HepG2 (cell line): ENCODE measurements around the gene STAT5A. TPM values are rescaled to one million over a fixed set of nuclear protein-coding genes. Genes with fewer than 3 reads are reported as not detected.

Source experiments
- GLI4 ChIP-seq: sonication (generic); formaldehyde crosslinking; IDR thresholded peaks from 2 replicates; pipeline ENCODE4 v1.5.1; 2020; ENCODE audit warnings: missing genetic modification reagents, mild to moderate bottlenecking, moderate library complexity, borderline replicate concordance
- MEIS1 ChIP-seq: sonication (generic); formaldehyde crosslinking; IDR thresholded peaks from 2 replicates; pipeline ENCODE4 v1.9.0; 2021; ENCODE audit warnings: mild to moderate bottlenecking, missing genetic modification reagents, moderate library complexity, borderline replicate concordance
- MLLT10 ChIP-seq: sonication (generic); formaldehyde crosslinking; IDR thresholded peaks from 2 replicates; pipeline ENCODE4 v1.4.0; 2020; ENCODE audit warnings: missing genetic modification reagents
- MNT ChIP-seq: fragments of 450-650 bp; IDR thresholded peaks from 2 replicates; pipeline ENCODE4 v1.6.1; 2016
- NFAT5 ChIP-seq: sonication (generic); formaldehyde crosslinking; IDR thresholded peaks from 2 replicates; pipeline ENCODE4 v1.4.0; 2020; ENCODE audit warnings: missing genetic modification reagents
- PAWR ChIP-seq: sonication (generic); formaldehyde crosslinking; IDR thresholded peaks from 2 replicates; pipeline ENCODE4 v1.4.0; 2020; ENCODE audit warnings: missing genetic modification reagents, mild to moderate bottlenecking, borderline replicate concordance
- PREB ChIP-seq: sonication (generic); formaldehyde crosslinking; IDR thresholded peaks from 2 replicates; pipeline ENCODE4 v1.4.0; 2020; ENCODE audit warnings: missing genetic modification reagents
- ZBTB21 ChIP-seq: sonication (generic); formaldehyde crosslinking; IDR thresholded peaks from 2 replicates; pipeline ENCODE4 v1.4.0; 2020; ENCODE audit warnings: missing genetic modification reagents
- ZBTB49 ChIP-seq: sonication (generic); formaldehyde crosslinking; IDR thresholded peaks from 2 replicates; pipeline ENCODE4 v1.4.0; 2020; ENCODE audit warnings: missing genetic modification reagents, borderline replicate concordance
- ZNF136 ChIP-seq: sonication (generic); formaldehyde crosslinking; IDR thresholded peaks from 2 replicates; pipeline ENCODE4 v1.8.1; 2022; ENCODE audit warnings: low read depth, mild to moderate bottlenecking, moderate library complexity, missing genetic modification reagents
- ZNF687 ChIP-seq: sonication (generic); formaldehyde crosslinking; IDR thresholded peaks from 2 replicates; pipeline ENCODE4 v1.5.1; 2020; ENCODE audit warnings: mild to moderate bottlenecking, missing genetic modification reagents, moderate library complexity
- polyA plus RNA-seq, 8 experiments: library from polyadenylated mRNA; depleted of rRNA in 3 of 8; stranded (reverse) in 7 of 8; unstranded in 1 of 8; fragments of >200 nt; fragmentation: Illumina TruSeq in 4 of 8; extraction: Trizol in 4 of 8; gene quantifications; 2 replicates each; pipeline versions ENCODE4 v1.2.1 to v1.2.3, GENCODE V29; 2011 to 2016; ENCODE audit warnings: low read depth in 4 of 8, missing spikeins in 1 of 8, mixed read lengths in 1 of 8; ENCODE audit not compliant: insufficient read depth in 1 of 8
- total RNA-seq, 5 experiments: library from RNA; depleted of rRNA; stranded (reverse); fragments of >200 nt; fragmentation: Illumina TruSeq; extraction: Trizol; gene quantifications; 2 replicates each; pipeline ENCODE4 v1.2.3, GENCODE V29; 2016; ENCODE audit warnings: low read depth in 1 of 5

Gene STAT5A
- total and polyA plus RNA-seq, 2 of the 13 experiments (the other 11 are each of a cell fraction or from before 2014, with no cell fraction given), result 1.4 to 4.1 TPM

- peak; percentile 66 for TF ChIP-seq ZNF687 (CRISPR knock-in tag)
- TF ChIP-seq NFAT5 (CRISPR knock-in tag), result no peak
- no peak for TF ChIP-seq MNT
- TF ChIP-seq ZBTB49 (CRISPR knock-in tag), result no peak; the same call in 1 of the 2 replicates
- TF ChIP-seq GLI4, result no peak
- no peak for TF ChIP-seq MLLT10 (CRISPR knock-in tag)
- TF ChIP-seq MEIS1, result no peak; the same call in 1 of the 2 replicates
- TF ChIP-seq PAWR (CRISPR knock-in tag), result no peak
- TF ChIP-seq PREB (CRISPR knock-in tag), result no peak
- no peak for TF ChIP-seq ZNF136 (CRISPR knock-in tag)
- TF ChIP-seq ZBTB21, result 0 out of 2 replicates have a peak, but pooled peaks have one; percentile 46
Observed at GRCh38 chr17:42322382-42323267, 34.3 kb downstream of the STAT5A start (continued).
